Bronchial epithelial cell (primary cell): ENCODE measurements around the gene DUSP14. TPM values are rescaled to one million over a fixed set of nuclear protein-coding genes. Genes with fewer than 3 reads are reported as not detected.

Experiments
- DNase-seq: peaks from one replicate; pipeline ENCODE4 v3.0.0-alpha.2; 2010; ENCODE audit warnings: low read depth
- FAIRE-seq: peaks from 2 replicates; lab custom pipeline; 2011; peaks lifted over from hg19 to GRCh38; lab: Jason Lieb, UNC
- H3K27me3 ChIP-seq: 2 replicates; pipeline ENCODE4 v1.5.1; 2011; ENCODE audit warnings: low read length; ENCODE audit not compliant: control insufficient read depth, insufficient read depth
- H3K36me3 ChIP-seq: 2 replicates; pipeline ENCODE4 v1.5.1; 2011; ENCODE audit warnings: low read length; ENCODE audit not compliant: control insufficient read depth, insufficient read depth
- H3K4me3 ChIP-seq: 2 replicates; pipeline ENCODE4 v1.5.1; 2011; ENCODE audit warnings: mild to moderate bottlenecking, low read depth, low read length, control low read depth
- total RNA-seq: library from RNA; depleted of rRNA; stranded (reverse); fragments of >200 nt; gene quantifications from 2 replicates; pipeline ENCODE4 v1.2.1, GENCODE V29; 2014
- TF ChIP-seq, protein P1 (sequence below): IDR thresholded peaks from 2 replicates; pipeline ENCODE4 v1.5.1; 2011; ENCODE audit warnings: mild to moderate bottlenecking, moderate library complexity, low read length, control low read depth, inconsistent platforms; ENCODE audit not compliant: insufficient read depth, severe bottlenecking

The DUSP14 gene
- total RNA-seq, 1 donor from 2014 or later: 68.4 TPM

- TF ChIP-seq, protein P1, sequence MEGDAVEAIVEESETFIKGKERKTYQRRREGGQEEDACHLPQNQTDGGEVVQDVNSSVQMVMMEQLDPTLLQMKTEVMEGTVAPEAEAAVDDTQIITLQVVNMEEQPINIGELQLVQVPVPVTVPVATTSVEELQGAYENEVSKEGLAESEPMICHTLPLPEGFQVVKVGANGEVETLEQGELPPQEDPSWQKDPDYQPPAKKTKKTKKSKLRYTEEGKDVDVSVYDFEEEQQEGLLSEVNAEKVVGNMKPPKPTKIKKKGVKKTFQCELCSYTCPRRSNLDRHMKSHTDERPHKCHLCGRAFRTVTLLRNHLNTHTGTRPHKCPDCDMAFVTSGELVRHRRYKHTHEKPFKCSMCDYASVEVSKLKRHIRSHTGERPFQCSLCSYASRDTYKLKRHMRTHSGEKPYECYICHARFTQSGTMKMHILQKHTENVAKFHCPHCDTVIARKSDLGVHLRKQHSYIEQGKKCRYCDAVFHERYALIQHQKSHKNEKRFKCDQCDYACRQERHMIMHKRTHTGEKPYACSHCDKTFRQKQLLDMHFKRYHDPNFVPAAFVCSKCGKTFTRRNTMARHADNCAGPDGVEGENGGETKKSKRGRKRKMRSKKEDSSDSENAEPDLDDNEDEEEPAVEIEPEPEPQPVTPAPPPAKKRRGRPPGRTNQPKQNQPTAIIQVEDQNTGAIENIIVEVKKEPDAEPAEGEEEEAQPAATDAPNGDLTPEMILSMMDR: no peak
- H3K36me3 ChIP-seq: peaks cover 7% of the 10 kb centered on the region
- FAIRE-seq: no peak
- H3K4me3 ChIP-seq: no peak overlapping the region
- H3K27me3 ChIP-seq: no peaks in the 10 kb centered on the region
- DNase-seq: no peak
Observed at GRCh38 chr17:37470181-37470580, 19.5 kb upstream of the DUSP14 start.

- H3K36me3 ChIP-seq: peaks cover 8% of the 10 kb centered on the region
Observed at GRCh38 chr17:37475731-37476420, 13.8 kb upstream of the DUSP14 start.

GRCh38 chr17:37476431-37477120, 13.1 kb upstream of the DUSP14 start:
- Histone ChIP-seq H3K36me3 (peaks cover 8% of the 10 kb centered on the region), H3K27me3 (no peaks in the 10 kb centered on the region), H3K4me3 (no peak overlapping the region)
- FAIRE-seq: no peak
- peak; percentile 78 for DNase-seq
- TF ChIP-seq, protein P1: no peak

More at GRCh38 chr17:37475731-37476420, 13.8 kb upstream of the DUSP14 start:
- FAIRE-seq: no peak
- H3K27me3 ChIP-seq: no peaks in the 10 kb centered on the region
- DNase-seq: no peak
- H3K4me3 ChIP-seq: no peak overlapping the region
- TF ChIP-seq, protein P1: no peak

GRCh38 chr17:37478187-37478586, 11.5 kb upstream of the DUSP14 start:
- FAIRE-seq: no peak
- H3K27me3 ChIP-seq: no peaks in the 10 kb centered on the region
- peak; percentile 64 for DNase-seq
- no peak overlapping the region for H3K4me3 ChIP-seq
- TF ChIP-seq, protein P1: no peak
- H3K36me3 ChIP-seq: peaks cover 7% of the 10 kb centered on the region

DNA sequence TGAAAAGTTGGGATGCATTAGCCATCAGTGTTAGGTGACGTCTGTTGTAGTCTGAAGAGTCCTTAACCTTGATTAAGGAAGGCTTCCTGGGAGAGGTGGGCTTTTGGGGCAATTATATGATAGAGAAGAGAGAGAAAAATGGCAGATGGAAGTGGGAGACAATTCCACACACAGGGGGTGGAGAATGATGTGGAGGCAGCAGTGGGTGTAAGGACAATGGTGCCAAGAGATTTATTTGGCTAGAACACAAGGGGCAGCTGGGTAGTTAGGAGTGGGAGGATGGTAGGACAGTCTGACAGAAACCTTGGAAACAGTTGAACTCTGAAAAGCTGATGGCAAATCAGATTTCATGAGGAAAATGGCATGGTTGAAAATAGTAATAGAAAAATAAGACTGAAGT, 10.7 kb upstream of the DUSP14 start:
- H3K36me3 ChIP-seq: peaks cover 7% of the 10 kb centered on the region
- no peak for FAIRE-seq

More for the DNA sequence above, 10.7 kb upstream of the DUSP14 start:
- no peak for DNase-seq
- TF ChIP-seq, protein P1: no peak
- H3K27me3 ChIP-seq: no peaks in the 10 kb centered on the region
- no peak overlapping the region for H3K4me3 ChIP-seq
